Ovary (tissue), 9 donors: ENCODE results near the gene GUCY1A2. TPM values are rescaled to one million over a fixed set of nuclear protein-coding genes. Genes with fewer than 3 reads are reported as not detected.

Source experiments
- DNase-seq, 5 donors: peaks; one replicate each; pipeline ENCODE4 v3.0.0-alpha.2; 2019 to 2020
- H3K27ac ChIP-seq, 2 donors: fragments of 200-600 bp; one replicate each; pipeline versions ENCODE4 v1.5.1 to v1.8.0; 2019 to 2022
- H3K27me3 ChIP-seq: fragments of 200-600 bp; one replicate; pipeline ENCODE4 v1.8.0; 2022
- H3K36me3 ChIP-seq: fragments of 200-600 bp; sonication (generic); one replicate; pipeline ENCODE4 v1.5.1; 2019
- H3K4me1 ChIP-seq: one replicate; pipeline ENCODE4 v1.8.1; 2013; ENCODE audit warnings: mild to moderate bottlenecking, moderate library complexity; ENCODE audit not compliant: insufficient read depth
- H3K4me3 ChIP-seq: fragments of 200-600 bp; sonication (generic); one replicate; pipeline ENCODE4 v1.5.1; 2017
- H3K9me3 ChIP-seq, 2 donors: fragments of 200-600 bp in 1 of 2; sonication (generic) in 1 of 2; one replicate each; pipeline versions ENCODE4 v1.5.1 to v1.8.1; 2013 to 2019; ENCODE audit warnings: mild to moderate bottlenecking in 1 of 2, moderate library complexity in 1 of 2
- EP300 ChIP-seq: sonication (generic); formaldehyde crosslinking; IDR thresholded peaks from one replicate; pipeline ENCODE4 v1.6.1; 2017; ENCODE audit warnings: antibody characterized with exemption
- POLR2A ChIP-seq: fragments of 450-650 bp; IDR thresholded peaks from one replicate; pipeline ENCODE4 v1.6.1; 2017; ENCODE audit warnings: antibody characterized with exemption, mild to moderate bottlenecking, moderate library complexity
- WGBS, 3 donors: extraction: QIAGEN DNeasy Blood & Tissue Kit in 1 of 3; methylation state at CpG; one replicate each; pipeline versions ENCODE4 v1.1.5 to v1.1.7; 2013 to 2017; 5-methylcytosine and 5-hydroxymethylcytosine counted together
- intact Hi-C, 4 donors: fragments of 100-400 bp; cut with DNase I; formaldehyde crosslinking; loops; one replicate each; pipeline versions ENCODE4 v1.11.0 to v1.15.1; 2022 to 2023
- polyA plus RNA-seq, 2 donors: library from polyadenylated mRNA; stranded (reverse); fragments of 200-250 nt in 1 of 2; fragments of 350-450 nt in 1 of 2; fragmentation: Illumina TruSeq in 1 of 2; extraction: RNeasy Lipid Tissue Mini Kit (QIAGEN cat#74804) in 1 of 2; gene quantifications; one replicate each; pipeline ENCODE4 v1.2.3, GENCODE V29; 2013 to 2014
- total RNA-seq, 7 donors: library from RNA; depleted of rRNA in 2 of 7; stranded (reverse); fragments of >200 nt in 2 of 7; fragmentation: NEBNext Ultra II Directional in 3 of 7; extraction: Animal tissue kit (Norgen Biotek cat#: 25700) in 3 of 7; gene quantifications; one replicate each; pipeline versions ENCODE4 v1.1.0 to v1.2.4, GENCODE V29; 2016 to 2023
- TF ChIP-seq, protein P1 (sequence below), 3 donors: fragments of 450-650 bp in 2 of 3; fragments of 200-600 bp in 1 of 3; IDR thresholded peaks; one replicate each; pipeline versions ENCODE4 v1.5.1 to v1.8.0; 2016 to 2022; ENCODE audit warnings: antibody characterized with exemption in 3 of 3, mild to moderate bottlenecking in 1 of 3
- donor health status: DM: no; HTN: no; CAD: no; lungs with moderate emphysema.
- donor health status: DM: no; HTN: no; CAD: no.
- donor health status: Bipolar disorder and iron deficiency.
- donor health status: DM: yes; HTN: yes; CAD: no.
- donor health status: DM: no; HTN: no; CAD: no.
- donor health status: DM: yes; HTN: yes; CAD: no.

The GUCY1A2 gene
- total and polyA plus RNA-seq, 9 donors, result 1.5 to 20.3 (median 6.1) TPM

DNA sequence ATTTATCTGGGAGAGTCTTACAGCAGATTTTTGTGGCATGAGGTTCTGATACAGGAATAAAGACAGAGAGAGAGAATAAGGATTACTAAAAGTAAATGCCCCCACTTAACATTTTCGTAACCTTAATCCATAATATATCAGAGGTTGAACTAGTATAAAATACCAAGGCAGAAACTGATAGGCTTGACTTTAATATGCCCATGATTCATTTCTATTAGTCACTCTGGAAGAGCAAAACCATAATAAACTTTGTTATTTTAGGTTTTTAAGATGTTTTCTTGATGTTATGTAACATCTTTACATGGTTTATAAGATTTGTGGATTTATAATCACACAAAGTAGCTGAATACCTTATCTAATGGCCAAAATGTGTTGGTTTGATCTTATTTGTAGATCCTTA, 19.1 kb downstream of the GUCY1A2 start:
- no peaks in the 10 kb centered on the region for H3K27me3 ChIP-seq
- intact Hi-C loops, result no loop called here
- H3K9me3 ChIP-seq, result no peaks in the 10 kb centered on the region
- no peak overlapping the region for H3K4me3 ChIP-seq
- H3K36me3 ChIP-seq, result no peaks in the 10 kb centered on the region
- no peak overlapping the region for H3K27ac ChIP-seq
- no peaks in the 10 kb centered on the region for H3K4me1 ChIP-seq
- TF ChIP-seq, protein P1, sequence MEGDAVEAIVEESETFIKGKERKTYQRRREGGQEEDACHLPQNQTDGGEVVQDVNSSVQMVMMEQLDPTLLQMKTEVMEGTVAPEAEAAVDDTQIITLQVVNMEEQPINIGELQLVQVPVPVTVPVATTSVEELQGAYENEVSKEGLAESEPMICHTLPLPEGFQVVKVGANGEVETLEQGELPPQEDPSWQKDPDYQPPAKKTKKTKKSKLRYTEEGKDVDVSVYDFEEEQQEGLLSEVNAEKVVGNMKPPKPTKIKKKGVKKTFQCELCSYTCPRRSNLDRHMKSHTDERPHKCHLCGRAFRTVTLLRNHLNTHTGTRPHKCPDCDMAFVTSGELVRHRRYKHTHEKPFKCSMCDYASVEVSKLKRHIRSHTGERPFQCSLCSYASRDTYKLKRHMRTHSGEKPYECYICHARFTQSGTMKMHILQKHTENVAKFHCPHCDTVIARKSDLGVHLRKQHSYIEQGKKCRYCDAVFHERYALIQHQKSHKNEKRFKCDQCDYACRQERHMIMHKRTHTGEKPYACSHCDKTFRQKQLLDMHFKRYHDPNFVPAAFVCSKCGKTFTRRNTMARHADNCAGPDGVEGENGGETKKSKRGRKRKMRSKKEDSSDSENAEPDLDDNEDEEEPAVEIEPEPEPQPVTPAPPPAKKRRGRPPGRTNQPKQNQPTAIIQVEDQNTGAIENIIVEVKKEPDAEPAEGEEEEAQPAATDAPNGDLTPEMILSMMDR (IDR thresholded peaks at IDR 0.05), result no peak
- TF ChIP-seq POLR2A, result no peak
- TF ChIP-seq EP300, result no peak
- 95 to 98% (median 97%) methylated on average over 1 of the region's 1 CpG for WGBS, 3 donors
- DNase-seq, result no peak

DNA sequence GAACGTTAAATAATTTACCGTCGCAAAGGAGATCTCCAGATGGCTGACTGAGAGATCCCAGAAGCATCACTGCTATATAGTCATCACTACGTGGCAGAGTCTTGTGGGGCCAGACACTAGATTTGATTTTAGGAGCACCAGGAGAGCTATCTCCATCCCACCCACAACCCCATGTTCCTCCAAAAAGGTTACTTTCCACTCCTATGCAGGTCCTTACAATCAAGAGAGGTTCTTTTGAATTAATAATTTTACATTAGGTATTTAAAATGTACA, 19.4 kb downstream of the GUCY1A2 start:
- H3K27ac ChIP-seq, result no peak overlapping the region
- no peak for TF ChIP-seq POLR2A
- TF ChIP-seq EP300, result no peak
- H3K27me3 ChIP-seq, result no peaks in the 10 kb centered on the region
- no peaks in the 10 kb centered on the region for H3K9me3 ChIP-seq
- WGBS, 3 donors, result 66 to 70% (median 68%) methylated on average over 4 of the region's 4 CpGs
- no peak for DNase-seq
- intact Hi-C loops, result no loop called here
- no peaks in the 10 kb centered on the region for H3K4me1 ChIP-seq
- no peak overlapping the region for H3K4me3 ChIP-seq
- H3K36me3 ChIP-seq, result no peaks in the 10 kb centered on the region

DNA sequence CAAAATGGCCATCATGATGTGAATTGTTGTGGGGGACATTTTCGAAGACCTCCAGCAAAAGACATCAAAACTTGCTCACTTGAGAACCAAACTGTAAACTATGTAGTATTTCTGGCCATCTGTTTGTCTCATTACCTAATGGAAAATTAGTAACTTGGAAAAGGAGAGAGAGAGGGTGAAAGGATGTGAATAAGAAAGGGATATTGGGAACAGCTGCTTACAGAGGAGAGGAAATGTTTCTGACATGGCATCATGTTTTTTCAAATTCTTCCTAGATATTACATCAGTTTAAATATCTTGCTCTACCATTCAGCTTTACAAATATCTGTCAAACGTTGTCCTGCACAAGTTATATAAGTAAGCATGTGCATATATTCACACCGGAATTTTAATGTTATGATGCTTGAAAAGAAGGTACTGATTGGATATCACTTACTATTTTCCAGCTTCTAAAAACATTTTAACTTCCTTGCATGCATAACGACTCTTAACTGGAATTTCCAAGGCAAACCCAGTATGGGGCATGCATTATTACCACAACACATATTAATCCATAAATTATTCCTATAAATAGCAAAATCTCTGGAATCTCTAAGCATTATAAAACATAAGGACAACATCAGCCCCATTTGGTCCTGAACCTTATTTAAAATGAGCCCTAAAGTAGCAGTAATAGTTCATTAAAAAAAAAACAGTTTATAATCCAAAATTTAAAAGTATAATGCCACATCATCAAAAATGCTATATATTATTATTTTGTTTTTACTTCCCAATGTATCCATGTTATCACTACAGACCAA, 20.0 kb downstream of the GUCY1A2 start:
- intact Hi-C loops, result no loop called here
- H3K9me3 ChIP-seq, result no peaks in the 10 kb centered on the region
- H3K27ac ChIP-seq, result no peak overlapping the region
- no peak overlapping the region for H3K4me3 ChIP-seq
- H3K36me3 ChIP-seq, result no peaks in the 10 kb centered on the region
- no peak for DNase-seq
- no peaks in the 10 kb centered on the region for H3K27me3 ChIP-seq
- no peak for TF ChIP-seq EP300
- no peak for TF ChIP-seq POLR2A
- TF ChIP-seq, protein P1 (IDR thresholded peaks at IDR 0.05), result no peak
- H3K4me1 ChIP-seq, result no peaks in the 10 kb centered on the region
- 70 to 73% (median 70%) methylated on average over 4 of the region's 4 CpGs for WGBS, 3 donors

DNA sequence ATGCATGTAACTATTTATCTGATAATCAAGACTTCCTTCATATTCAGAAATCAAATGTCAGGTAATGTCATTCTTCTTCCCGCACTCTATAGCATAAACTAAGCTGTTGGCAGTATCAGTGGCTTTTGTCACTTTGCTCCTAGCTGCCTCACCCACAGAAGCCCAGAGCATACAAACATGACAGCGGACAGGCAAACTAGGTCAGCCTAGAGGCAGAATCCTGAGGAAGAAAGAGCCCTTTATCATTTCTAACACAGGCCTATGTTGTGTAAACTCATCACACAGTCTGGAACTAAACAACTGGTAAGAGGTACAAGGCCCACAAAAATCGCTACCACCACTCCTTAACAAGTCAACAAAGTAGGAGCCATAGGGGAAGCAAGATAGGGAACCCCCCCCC, 21.0 kb downstream of the GUCY1A2 start:
- Histone ChIP-seq H3K27ac (no peak overlapping the region), H3K27me3 (no peaks in the 10 kb centered on the region), H3K4me3 (no peak overlapping the region), H3K4me1 (no peaks in the 10 kb centered on the region), H3K36me3 (no peaks in the 10 kb centered on the region), H3K9me3 (no peaks in the 10 kb centered on the region)
- TF ChIP-seq, protein P1 (IDR thresholded peaks at IDR 0.05), result no peak
- no peak for TF ChIP-seq EP300
- no peak for TF ChIP-seq POLR2A
- intact Hi-C loops, result no loop called here
- DNase-seq, result no peak
- 95 to 99% (median 97%) methylated on average over 3 of the region's 3 CpGs for WGBS, 3 donors

DNA sequence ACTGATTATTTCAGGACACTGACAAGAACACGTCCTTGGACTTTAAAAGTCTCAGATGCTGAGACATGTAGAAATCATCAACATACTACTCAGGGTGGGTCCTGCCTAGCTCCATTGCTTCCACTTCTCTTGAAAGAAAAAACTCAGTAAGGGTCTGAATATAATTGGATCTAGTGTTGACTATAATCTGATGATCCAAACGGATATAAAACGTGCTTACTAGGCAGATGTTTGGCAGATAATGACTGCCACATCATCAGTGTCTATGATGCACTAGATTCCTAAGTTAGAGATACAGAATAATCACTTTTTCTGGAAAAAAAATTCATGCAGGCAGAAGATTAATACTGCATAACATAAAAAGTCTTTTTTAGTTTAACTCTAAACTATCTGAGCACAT, 21.6 kb downstream of the GUCY1A2 start:
- Histone ChIP-seq H3K9me3 (no peaks in the 10 kb centered on the region), H3K4me1 (no peaks in the 10 kb centered on the region), H3K36me3 (no peaks in the 10 kb centered on the region), H3K4me3 (no peak overlapping the region), H3K27ac (no peak overlapping the region), H3K27me3 (no peaks in the 10 kb centered on the region)
- 52 to 69% (median 59%) methylated on average over 3 of the region's 3 CpGs for WGBS, 3 donors
- no peak for DNase-seq
- TF ChIP-seq EP300, result no peak
- no peak for TF ChIP-seq POLR2A
- TF ChIP-seq, protein P1 (IDR thresholded peaks at IDR 0.05), result no peak
- intact Hi-C loops, result no loop called here
